ENCODE measurements around the gene CBARP. TPM values are rescaled to one million over a fixed set of nuclear protein-coding genes. Genes with fewer than 3 reads are reported as not detected.

Gene CBARP
- total RNA-seq, 1 experiment from 2014 or later, result 1.8 TPM

DNA sequence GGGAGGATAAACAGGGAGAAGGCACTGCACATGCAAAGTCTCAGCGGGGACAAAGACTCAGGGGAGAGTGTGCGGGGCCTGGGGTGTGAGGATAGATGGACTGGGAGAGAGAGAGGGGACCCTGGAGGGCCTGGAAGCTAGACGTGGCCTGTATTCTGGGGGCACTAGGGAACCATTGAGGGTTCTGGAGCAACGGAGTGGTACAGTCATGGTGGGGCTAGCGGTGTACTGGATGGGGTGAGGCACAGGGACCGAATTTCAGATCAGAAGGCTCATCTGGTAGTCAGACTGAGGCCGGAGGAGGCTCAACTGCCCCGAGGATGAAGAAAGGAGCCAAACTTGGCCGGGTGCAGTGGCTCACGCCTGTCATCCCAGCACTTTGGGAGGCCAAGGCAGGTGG, 55.7 kb downstream of the CBARP start:
- DNase-seq (ENCODE audit: extremely low read depth, low read depth), result no peak

DNA sequence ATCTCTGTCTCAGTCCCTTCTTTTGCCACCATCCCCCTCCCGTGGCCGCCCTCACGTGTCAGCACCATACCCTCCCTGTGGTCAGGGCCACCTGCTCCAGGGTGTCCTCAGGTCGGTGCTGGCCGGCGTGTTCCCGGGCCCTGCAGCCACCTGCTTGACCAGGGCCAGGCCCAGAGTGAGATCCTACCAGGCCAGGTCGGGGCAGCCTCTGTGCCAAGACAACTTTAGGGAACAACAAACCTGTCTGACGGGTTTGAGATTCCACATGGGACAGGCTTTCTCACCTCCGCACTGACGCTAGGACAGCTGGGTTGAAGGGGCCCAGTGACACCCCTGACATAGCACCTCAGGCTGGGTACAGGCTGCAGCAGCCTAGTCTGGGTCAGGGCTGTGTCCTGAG, 56.2 kb downstream of the CBARP start:
- DNase-seq (ENCODE audit: extremely low read depth, low read depth), result no peak

Other genes starting within 250 kb of the CBARP start
- gene GRIN3B, start 237.6 kb downstream of the CBARP start, total RNA-seq (2014; rRNA removed; shearing (Covaris generic)), result not detected in 2 replicates
- 89.3 and 95.8 TPM in 2 replicates for gene TMEM259, start 216.9 kb downstream of the CBARP start, total RNA-seq (2014; rRNA removed; shearing (Covaris generic))
- not detected in 2 replicates for gene RNU6-2, start 216.5 kb downstream of the CBARP start, total RNA-seq (2014; rRNA removed; shearing (Covaris generic))
- gene CNN2, start 211.4 kb downstream of the CBARP start, total RNA-seq (2014; rRNA removed; shearing (Covaris generic)), result 22.2 and 27.5 TPM in 2 replicates
- gene ABCA7, start 197.9 kb downstream of the CBARP start, total RNA-seq (2014; rRNA removed; shearing (Covaris generic)), result 14.0 and 20.0 TPM in 2 replicates
- 0.92 and 2.5 TPM in 2 replicates for gene ARHGAP45, start 170.8 kb downstream of the CBARP start, total RNA-seq (2014; rRNA removed; shearing (Covaris generic))
- 102 and 108 TPM in 2 replicates for gene POLR2E, start 142.6 kb downstream of the CBARP start, total RNA-seq (2014; rRNA removed; shearing (Covaris generic))
- gene GPX4, start 134.0 kb downstream of the CBARP start, total RNA-seq (2014; rRNA removed; shearing (Covaris generic)), result 219 and 260 TPM in 2 replicates
- gene SBNO2, start 63.7 kb downstream of the CBARP start, total RNA-seq (2014; rRNA removed; shearing (Covaris generic)), result 27.7 and 28.0 TPM in 2 replicates
- gene STK11, start 32.2 kb downstream of the CBARP start, total RNA-seq (2014; rRNA removed; shearing (Covaris generic)), result 25.5 and 28.7 TPM in 2 replicates
- 37.2 and 37.8 TPM in 2 replicates for gene ATP5F1D, start 3.7 kb upstream of the CBARP start, total RNA-seq (2014; rRNA removed; shearing (Covaris generic))
- gene MIDN, start 10.6 kb upstream of the CBARP start, total RNA-seq (2014; rRNA removed; shearing (Covaris generic)), result 16.5 and 21.4 TPM in 2 replicates
- 134 and 148 TPM in 2 replicates for gene CIRBP, start 31.3 kb upstream of the CBARP start, total RNA-seq (2014; rRNA removed; shearing (Covaris generic))
- 42.7 and 59.3 TPM in 2 replicates for gene FAM174C, start 37.5 kb upstream of the CBARP start, total RNA-seq (2014; rRNA removed; shearing (Covaris generic))
- gene EFNA2, start 47.9 kb upstream of the CBARP start, total RNA-seq (2014; rRNA removed; shearing (Covaris generic)), result 0.62 TPM in 1 of 2 replicates, not detected in the other
- 52.3 and 78.2 TPM in 2 replicates for gene NDUFS7, start 145.9 kb upstream of the CBARP start, total RNA-seq (2014; rRNA removed; shearing (Covaris generic))
- 9.7 and 10.3 TPM in 2 replicates for gene GAMT, start 163.5 kb upstream of the CBARP start, total RNA-seq (2014; rRNA removed; shearing (Covaris generic))
- 101 and 122 TPM in 2 replicates for gene DAZAP1, start 169.6 kb upstream of the CBARP start, total RNA-seq (2014; rRNA removed; shearing (Covaris generic))
- gene RPS15, start 200.4 kb upstream of the CBARP start, total RNA-seq (2014; rRNA removed; shearing (Covaris generic)), result 1,189 and 1,346 TPM in 2 replicates
- 0.02 TPM in 1 of 2 replicates, not detected in the other for gene APC2, start 212.1 kb upstream of the CBARP start, total RNA-seq (2014; rRNA removed; shearing (Covaris generic))
- 21.0 and 28.9 TPM in 2 replicates for gene C19orf25, start 241.2 kb upstream of the CBARP start, total RNA-seq (2014; rRNA removed; shearing (Covaris generic))